Stimulated activated memory B cell treated with anti-CD40 and anti-IgM and Interleukin-4, amounts not matched to agents 10 μg/mL and 1 μg/mL and 100 μg/mL, for 72 hours (primary cell): ENCODE measurements around the gene PMPCA.
A peak's percentile ranks its signal among the peaks of the same experiment; 100 is the strongest.

Source experiments
- ATAC-seq: fragments of 150-1000 bp; cut with Tn5 transposase; 2 replicates; pipeline ENCODE4 v1.10.0; 2021
- H3K27ac Mint-ChIP-seq: one replicate; pipeline ENCODE4 v1.8.0; 2022; ENCODE audit warnings: mild to moderate bottlenecking, mixed read lengths
- H3K27me3 Mint-ChIP-seq: one replicate; pipeline ENCODE4 v1.8.0; 2022; ENCODE audit warnings: mixed read lengths
- H3K36me3 Mint-ChIP-seq: one replicate; pipeline ENCODE4 v1.8.0; 2022; ENCODE audit warnings: mixed read lengths
- H3K4me1 Mint-ChIP-seq: one replicate; pipeline ENCODE4 v1.8.0; 2022; ENCODE audit warnings: mixed read lengths
- H3K4me3 Mint-ChIP-seq: one replicate; pipeline ENCODE4 v1.8.0; 2022; ENCODE audit warnings: mild to moderate bottlenecking, moderate library complexity, mixed read lengths
- H3K9me3 Mint-ChIP-seq: one replicate; pipeline ENCODE4 v1.8.0; 2022; ENCODE audit warnings: mixed read lengths

Gene PMPCA

GRCh38 chr9:136410500-136411287, at the start of gene PMPCA, which contains the start of gene ENTR1:
PMPCA (plus strand) TSS chr9:136410658; CDS start chr9:136410669, 11 bp downstream.
ENTR1 (minus strand) TSS chr9:136410614; CDS start chr9:136410397, 217 bp downstream.
- H3K36me3 Mint-ChIP-seq = peaks cover 43% of the 10 kb centered on the region
- peaks cover 46% of the 10 kb centered on the region for H3K4me1 Mint-ChIP-seq
- H3K27me3 Mint-ChIP-seq = no peaks in the 10 kb centered on the region
- H3K9me3 Mint-ChIP-seq = no peaks in the 10 kb centered on the region
- peak; percentile 88 for ATAC-seq
- peak within 1 kb of the TSS; percentile 82 for H3K27ac Mint-ChIP-seq
- peak within 1 kb of the TSS; percentile 91 for H3K4me3 Mint-ChIP-seq

GRCh38 chr9:136361047-136361753, 49.3 kb upstream of the PMPCA start:
- Mint-ChIP-seq H3K4me1 (peaks cover 14% of the 10 kb centered on the region), H3K27me3 (no peaks in the 10 kb centered on the region), H3K4me3 (no peak overlapping the region), H3K36me3 (peaks cover 22% of the 10 kb centered on the region), H3K27ac (no peak overlapping the region), H3K9me3 (no peaks in the 10 kb centered on the region)
- ATAC-seq = no peak

GRCh38 chr9:136361754-136362449, 48.6 kb upstream of the PMPCA start:
- Mint-ChIP-seq H3K9me3 (no peaks in the 10 kb centered on the region), H3K27ac (no peak overlapping the region), H3K4me1 (peaks cover 16% of the 10 kb centered on the region), H3K36me3 (peaks cover 22% of the 10 kb centered on the region), H3K4me3 (no peak overlapping the region), H3K27me3 (no peaks in the 10 kb centered on the region)
- no peak for ATAC-seq

GRCh38 chr9:136362450-136362784, 48.0 kb upstream of the PMPCA start:
- no peaks in the 10 kb centered on the region for H3K9me3 Mint-ChIP-seq
- peaks cover 22% of the 10 kb centered on the region for H3K36me3 Mint-ChIP-seq
- no peaks in the 10 kb centered on the region for H3K27me3 Mint-ChIP-seq
- H3K4me1 Mint-ChIP-seq = peaks cover 16% of the 10 kb centered on the region
- peak overlapping the region; percentile 82 for H3K27ac Mint-ChIP-seq
- no peak for ATAC-seq
- H3K4me3 Mint-ChIP-seq = peak overlapping the region; percentile 89

- H3K27ac Mint-ChIP-seq = peak within 1 kb of the TSS; percentile 82
- peak; percentile 92 for ATAC-seq
- H3K4me1 Mint-ChIP-seq = peaks cover 16% of the 10 kb centered on the region
- H3K27me3 Mint-ChIP-seq = no peaks in the 10 kb centered on the region
- H3K9me3 Mint-ChIP-seq = no peaks in the 10 kb centered on the region
- H3K36me3 Mint-ChIP-seq = peaks cover 22% of the 10 kb centered on the region
- H3K4me3 Mint-ChIP-seq = peak within 1 kb of the TSS; percentile 89
These were observed 47.1 kb upstream of the PMPCA start, which contains the start of gene DNLZ for GRCh38 chr9:136363106-136363948. DNLZ (minus strand) TSS chr9:136363744; CDS start chr9:136363714, 30 bp downstream.

GRCh38 chr9:136363949-136364748, 46.3 kb upstream of the PMPCA start:
- peak overlapping the region; percentile 89 for H3K4me3 Mint-ChIP-seq

GRCh38 chr9:136364942-136365774, 45.3 kb upstream of the PMPCA start:
- H3K4me3 Mint-ChIP-seq = no peak overlapping the region
- no peak for ATAC-seq
- peaks cover 16% of the 10 kb centered on the region for H3K4me1 Mint-ChIP-seq
- H3K27me3 Mint-ChIP-seq = no peaks in the 10 kb centered on the region
- H3K27ac Mint-ChIP-seq = no peak overlapping the region
- H3K36me3 Mint-ChIP-seq = peaks cover 21% of the 10 kb centered on the region
- no peaks in the 10 kb centered on the region for H3K9me3 Mint-ChIP-seq

More at GRCh38 chr9:136363949-136364748, 46.3 kb upstream of the PMPCA start:
- H3K27me3 Mint-ChIP-seq = no peaks in the 10 kb centered on the region
- no peak overlapping the region for H3K27ac Mint-ChIP-seq
- H3K4me1 Mint-ChIP-seq = peaks cover 16% of the 10 kb centered on the region
- H3K36me3 Mint-ChIP-seq = peaks cover 22% of the 10 kb centered on the region
- H3K9me3 Mint-ChIP-seq = no peaks in the 10 kb centered on the region
- ATAC-seq = no peak

GRCh38 chr9:136365775-136366222, 44.7 kb upstream of the PMPCA start:
- H3K4me3 Mint-ChIP-seq = no peak overlapping the region
- peaks cover 15% of the 10 kb centered on the region for H3K36me3 Mint-ChIP-seq
- ATAC-seq = no peak
- no peaks in the 10 kb centered on the region for H3K27me3 Mint-ChIP-seq
- peaks cover 16% of the 10 kb centered on the region for H3K4me1 Mint-ChIP-seq
- H3K9me3 Mint-ChIP-seq = no peaks in the 10 kb centered on the region
- H3K27ac Mint-ChIP-seq = no peak overlapping the region

- no peak for ATAC-seq
- Mint-ChIP-seq H3K9me3 (no peaks in the 10 kb centered on the region), H3K27ac (no peak overlapping the region), H3K36me3 (peaks cover 8% of the 10 kb centered on the region), H3K4me3 (no peak overlapping the region), H3K27me3 (no peaks in the 10 kb centered on the region), H3K4me1 (peaks cover 16% of the 10 kb centered on the region)
These were observed 43.6 kb upstream of the PMPCA start for GRCh38 chr9:136366826-136367225.

GRCh38 chr9:136367296-136368145, 42.9 kb upstream of the PMPCA start:
- H3K4me3 Mint-ChIP-seq = no peak overlapping the region
- peaks cover 18% of the 10 kb centered on the region for H3K4me1 Mint-ChIP-seq
- H3K36me3 Mint-ChIP-seq = peaks cover 2% of the 10 kb centered on the region
- H3K27me3 Mint-ChIP-seq = no peaks in the 10 kb centered on the region
- no peaks in the 10 kb centered on the region for H3K9me3 Mint-ChIP-seq
- ATAC-seq = no peak
- H3K27ac Mint-ChIP-seq = no peak overlapping the region

GRCh38 chr9:136368190-136368589, 42.3 kb upstream of the PMPCA start:
- ATAC-seq = no peak
- Mint-ChIP-seq H3K36me3 (no peaks in the 10 kb centered on the region), H3K4me1 (peaks cover 19% of the 10 kb centered on the region), H3K27me3 (no peaks in the 10 kb centered on the region), H3K27ac (no peak overlapping the region), H3K9me3 (no peaks in the 10 kb centered on the region), H3K4me3 (no peak overlapping the region)

- peaks cover 21% of the 10 kb centered on the region for H3K4me1 Mint-ChIP-seq
- H3K27ac Mint-ChIP-seq = no peak overlapping the region
- no peaks in the 10 kb centered on the region for H3K9me3 Mint-ChIP-seq
- H3K4me3 Mint-ChIP-seq = no peak overlapping the region
- peaks cover 10% of the 10 kb centered on the region for H3K36me3 Mint-ChIP-seq
- no peaks in the 10 kb centered on the region for H3K27me3 Mint-ChIP-seq
- ATAC-seq = no peak
These were observed 40.4 kb upstream of the PMPCA start for GRCh38 chr9:136370037-136370436.
